ENCODE measurements around the gene MSANTD2.

Gene MSANTD2

GRCh38 chr11:124832571-124832970, 32.4 kb upstream of the MSANTD2 start:
- no peak for TF ChIP-seq GATA2 (IDR thresholded peaks at IDR 0.05; ENCODE audit: low read depth, low read length)
- no peak for TF ChIP-seq GATA3 (IDR thresholded peaks at IDR 0.05; ENCODE audit: low read depth, low read length)

DNA sequence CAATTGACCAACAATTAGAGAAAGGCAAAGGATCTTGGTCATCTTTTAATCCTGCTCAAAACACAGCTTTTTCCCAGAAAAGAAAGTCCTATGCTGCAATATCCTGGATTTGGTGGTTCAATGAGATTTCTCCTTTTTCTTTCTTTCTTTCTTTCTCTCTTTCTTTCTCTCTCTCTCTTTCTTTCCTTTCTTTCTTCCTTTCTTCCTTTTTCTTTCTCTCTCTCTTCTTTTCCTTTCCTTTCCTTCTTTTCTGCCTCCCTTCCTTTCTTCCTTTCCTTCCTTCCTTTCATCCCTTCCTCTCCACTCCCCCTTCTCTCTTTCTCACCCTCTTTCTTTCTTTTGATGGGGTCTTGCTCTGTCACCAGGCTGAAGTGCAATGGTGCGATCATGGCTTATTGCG, 31.7 kb upstream of the MSANTD2 start:
- TF ChIP-seq GATA3 (IDR thresholded peaks at IDR 0.05; ENCODE audit: low read depth, low read length) (no peak), GATA2 (IDR thresholded peaks at IDR 0.05; ENCODE audit: low read depth, low read length) (no peak)

GRCh38 chr11:124830749-124831148, 30.5 kb upstream of the MSANTD2 start:
- TF ChIP-seq GATA2 (IDR thresholded peaks at IDR 0.05; ENCODE audit: low read depth, low read length): no peak
- no peak for TF ChIP-seq GATA3 (IDR thresholded peaks at IDR 0.05; ENCODE audit: low read depth, low read length)

GRCh38 chr11:124829986-124830385, 29.8 kb upstream of the MSANTD2 start:
- TF ChIP-seq GATA2 (IDR thresholded peaks at IDR 0.05; ENCODE audit: low read depth, low read length): no peak
- no peak for TF ChIP-seq GATA3 (IDR thresholded peaks at IDR 0.05; ENCODE audit: low read depth, low read length)

- no peak for TF ChIP-seq GATA2 (IDR thresholded peaks at IDR 0.05; ENCODE audit: low read depth, low read length)
- TF ChIP-seq GATA3 (IDR thresholded peaks at IDR 0.05; ENCODE audit: low read depth, low read length): no peak
Observed at GRCh38 chr11:124825876-124826275, 25.7 kb upstream of the MSANTD2 start.

- TF ChIP-seq GATA2 (IDR thresholded peaks at IDR 0.05; ENCODE audit: low read depth, low read length) (no peak), GATA3 (IDR thresholded peaks at IDR 0.05; ENCODE audit: low read depth, low read length) (no peak)
Observed at GRCh38 chr11:124823512-124824376, 23.5 kb upstream of the MSANTD2 start.

- TF ChIP-seq GATA3 (IDR thresholded peaks at IDR 0.05; ENCODE audit: low read depth, low read length) (no peak), GATA2 (IDR thresholded peaks at IDR 0.05; ENCODE audit: low read depth, low read length) (no peak)
Observed at GRCh38 chr11:124821995-124822730, 22.0 kb upstream of the MSANTD2 start.

DNA sequence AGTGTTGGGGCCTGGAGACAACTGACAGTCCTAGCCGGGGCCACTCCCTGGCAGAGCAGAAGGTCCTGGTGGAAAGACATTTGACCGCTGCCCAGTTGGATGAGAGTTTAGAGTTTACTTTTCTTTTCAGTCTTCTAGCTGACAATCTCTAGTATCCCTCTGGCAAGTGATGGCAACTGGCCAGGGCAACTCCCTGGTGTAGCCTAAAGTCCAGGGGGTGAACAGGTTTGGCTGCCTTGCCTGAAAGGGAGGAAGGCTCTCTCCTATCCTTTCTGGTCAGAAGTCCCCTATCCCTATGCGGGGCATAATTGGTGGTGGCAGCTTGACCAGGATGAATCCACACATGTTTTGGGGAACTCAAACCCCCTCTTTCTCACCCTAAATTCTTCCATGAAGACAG, 16.8 kb upstream of the MSANTD2 start:
- TF ChIP-seq GATA2 (IDR thresholded peaks at IDR 0.05; ENCODE audit: low read depth, low read length): no peak
- TF ChIP-seq GATA3 (IDR thresholded peaks at IDR 0.05; ENCODE audit: low read depth, low read length): no peak

DNA sequence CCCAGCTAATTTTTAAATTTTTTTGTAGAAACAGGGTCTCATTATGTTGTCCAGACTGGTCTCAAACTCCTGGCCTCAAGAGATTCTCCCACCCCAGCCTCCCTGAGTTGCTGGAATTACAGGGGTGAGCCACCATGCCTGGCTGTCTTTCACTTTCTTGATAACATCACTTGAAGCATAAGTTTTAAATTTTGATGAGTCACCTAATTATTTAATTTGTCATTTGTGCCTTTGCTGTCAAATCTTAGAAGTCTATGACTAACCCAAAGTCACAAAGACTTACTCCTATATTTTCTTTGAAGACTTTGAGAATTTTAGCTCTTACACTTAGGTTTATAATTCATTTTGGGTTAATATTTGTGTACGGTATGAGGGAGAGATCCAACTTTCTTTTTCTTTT, 14.5 kb upstream of the MSANTD2 start:
- no peak for TF ChIP-seq GATA3 (IDR thresholded peaks at IDR 0.05; ENCODE audit: low read depth, low read length)
- TF ChIP-seq GATA2 (IDR thresholded peaks at IDR 0.05; ENCODE audit: low read depth, low read length): no peak

DNA sequence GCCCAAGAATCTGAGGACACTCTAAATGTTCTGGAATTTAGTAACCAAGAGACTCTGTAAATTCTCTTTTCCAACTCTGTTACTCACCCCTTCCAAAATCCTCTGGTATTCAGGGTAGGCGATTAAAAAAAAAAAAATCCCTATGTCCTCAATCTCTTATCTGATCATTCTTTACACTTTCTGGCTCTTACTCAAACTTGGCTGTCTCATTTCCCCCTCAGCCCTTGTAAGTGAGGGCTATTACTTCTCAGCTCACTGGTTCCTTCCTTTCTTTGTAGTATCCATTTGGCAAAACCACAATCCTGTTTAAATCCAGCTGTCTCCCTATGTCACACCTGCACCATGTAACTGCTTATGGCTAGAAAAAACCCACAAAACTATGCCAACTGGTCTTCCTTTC, 12.7 kb upstream of the MSANTD2 start:
- no peak for TF ChIP-seq GATA3 (IDR thresholded peaks at IDR 0.05; ENCODE audit: low read depth, low read length)
- no peak for TF ChIP-seq GATA2 (IDR thresholded peaks at IDR 0.05; ENCODE audit: low read depth, low read length)

- no peak for TF ChIP-seq GATA2 (IDR thresholded peaks at IDR 0.05; ENCODE audit: low read depth, low read length)
- TF ChIP-seq GATA3 (IDR thresholded peaks at IDR 0.05; ENCODE audit: low read depth, low read length): no peak
Observed at GRCh38 chr11:124811399-124812125, 11.4 kb upstream of the MSANTD2 start.

GRCh38 chr11:124807660-124808270, 7.6 kb upstream of the MSANTD2 start:
- TF ChIP-seq GATA2 (IDR thresholded peaks at IDR 0.05; ENCODE audit: low read depth, low read length): no peak
- TF ChIP-seq GATA3 (IDR thresholded peaks at IDR 0.05; ENCODE audit: low read depth, low read length): no peak

GRCh38 chr11:124807201-124807600, 7.0 kb upstream of the MSANTD2 start:
- TF ChIP-seq GATA2 (IDR thresholded peaks at IDR 0.05; ENCODE audit: low read depth, low read length) (no peak), GATA3 (IDR thresholded peaks at IDR 0.05; ENCODE audit: low read depth, low read length) (no peak)

- TF ChIP-seq GATA2 (IDR thresholded peaks at IDR 0.05; ENCODE audit: low read depth, low read length) (no peak), GATA3 (IDR thresholded peaks at IDR 0.05; ENCODE audit: low read depth, low read length) (no peak)
Observed at GRCh38 chr11:124804884-124805283, 4.7 kb upstream of the MSANTD2 start.

Data from SH-SY5Y (cell line).